SU-DHL-6 (cell line): ENCODE data around the gene CAMK2D.

Experiments
- H2AFZ ChIP-seq: fragments of 200-600 bp; sonication (generic); 2 replicates; pipeline ENCODE4 v1.6.1; 2014; ENCODE audit warnings: low read depth, mild to moderate bottlenecking, moderate library complexity, mixed read lengths, antibody characterized with exemption, low read length; ENCODE audit not compliant: severe bottlenecking
- H3F3A ChIP-seq: fragments of 200-600 bp; shearing (Covaris generic); 2 replicates; pipeline ENCODE4 v1.6.0; 2016; ENCODE audit warnings: antibody characterized with exemption, mild to moderate bottlenecking; ENCODE audit not compliant: insufficient read depth
- H3K27ac ChIP-seq: fragments of 200-600 bp; sonication (generic); 2 replicates; pipeline ENCODE4 v1.5.1; 2016; ENCODE audit warnings: low read depth, mild to moderate bottlenecking, low read length, moderate library complexity, mixed read lengths
- H3K27me3 ChIP-seq: fragments of 200-600 bp; sonication (generic), shearing (Covaris generic); 2 replicates; pipeline ENCODE4 v1.6.0; 2014; ENCODE audit warnings: mild to moderate bottlenecking, low read length
- H3K36me3 ChIP-seq: fragments of 200-600 bp; sonication (generic); 2 replicates; pipeline ENCODE4 v1.6.1; 2014; ENCODE audit warnings: mild to moderate bottlenecking, low read length, mixed read lengths
- H3K4me2 ChIP-seq: fragments of 300-600, 200-600 bp; shearing (Covaris generic), sonication (generic); 2 replicates; pipeline ENCODE4 v1.6.0; 2014; ENCODE audit warnings: low read length, low read depth, mild to moderate bottlenecking; ENCODE audit not compliant: poor library complexity, severe bottlenecking
- H3K4me3 ChIP-seq: fragments of 200-600 bp; sonication (generic); 2 replicates; pipeline ENCODE4 v1.5.1; 2014; ENCODE audit warnings: antibody characterized with exemption, low read length, mild to moderate bottlenecking, mixed read lengths; ENCODE audit not compliant: insufficient read depth, poor library complexity, severe bottlenecking
- H3K79me2 ChIP-seq: fragments of 200-600 bp; sonication (generic); 2 replicates; pipeline ENCODE4 v1.6.1; 2014; ENCODE audit warnings: mild to moderate bottlenecking, low read length, moderate library complexity; ENCODE audit not compliant: insufficient read depth
- H3K9ac ChIP-seq: fragments of 200-600 bp; sonication (generic); 2 replicates; pipeline ENCODE4 v1.7.0; 2014; ENCODE audit warnings: mild to moderate bottlenecking, low read length
- H3K9me2 ChIP-seq: fragments of 200-600 bp; sonication (generic); replicated peaks from 2 replicates; pipeline ENCODE4 v1.6.1; 2014; ENCODE audit warnings: low read length; ENCODE audit not compliant: insufficient read depth
- H3K9me3 ChIP-seq: fragments of 200-600 bp; sonication (generic); 2 replicates; pipeline ENCODE4 v1.6.1; 2014; ENCODE audit warnings: low read length, mixed read lengths; ENCODE audit not compliant: insufficient read depth
- H4K20me1 ChIP-seq: fragments of 200-600 bp; sonication (generic); 2 replicates; pipeline ENCODE4 v1.6.1; 2014; ENCODE audit warnings: low read depth, mild to moderate bottlenecking, antibody characterized with exemption, low read length, moderate library complexity, mixed read lengths
- CTCF ChIP-seq: fragments of 200-600 bp; sonication (generic); IDR thresholded peaks from one replicate; pipeline ENCODE4 v1.5.1; 2017; ENCODE audit warnings: antibody characterized with exemption, mild to moderate bottlenecking, low read length, moderate library complexity; ENCODE audit not compliant: insufficient read depth, poor library complexity, severe bottlenecking
- EZH2phosphoT487 ChIP-seq: fragments of 200-600 bp; sonication (generic), shearing (Covaris generic); conservative IDR thresholded peaks from 2 replicates; pipeline ENCODE4 v1.6.1; 2018; ENCODE audit warnings: mild to moderate bottlenecking, antibody characterized with exemption, low read length, moderate library complexity, mixed read lengths

Gene CAMK2D

GRCh38 chr4:113673450-113673849 lies 88.1 kb downstream of the CAMK2D start:
- TF ChIP-seq EZH2phosphoT487 (no peak), CTCF (no peak)
- no peaks in the 10 kb centered on the region for H3K9me3 ChIP-seq
- H3K79me2 ChIP-seq: no peaks in the 10 kb centered on the region

GRCh38 chr4:113666386-113667114 lies 95.0 kb downstream of the CAMK2D start:
- Histone ChIP-seq H3K9me3 (no peaks in the 10 kb centered on the region), H3K36me3 (no peaks in the 10 kb centered on the region), H3K9ac (no peak overlapping the region), H4K20me1 (no peaks in the 10 kb centered on the region), H3K4me2 (no peak overlapping the region), H3K27ac (no peak overlapping the region), H3K9me2 (no peaks in the 10 kb centered on the region), H3K4me3 (no peak overlapping the region), H3F3A (no peaks in the 10 kb centered on the region), H3K79me2 (no peaks in the 10 kb centered on the region), H2AFZ (no peak overlapping the region), H3K27me3 (no peaks in the 10 kb centered on the region)
- no peak for TF ChIP-seq EZH2phosphoT487
- no peak for TF ChIP-seq CTCF

More at GRCh38 chr4:113673450-113673849, 88.1 kb downstream of the CAMK2D start:
- H4K20me1 ChIP-seq: no peaks in the 10 kb centered on the region
- H2AFZ ChIP-seq: no peak overlapping the region
- no peaks in the 10 kb centered on the region for H3K27me3 ChIP-seq
- H3F3A ChIP-seq: no peaks in the 10 kb centered on the region
- H3K9me2 ChIP-seq: no peaks in the 10 kb centered on the region
- H3K9ac ChIP-seq: no peak overlapping the region
- H3K36me3 ChIP-seq: no peaks in the 10 kb centered on the region
- H3K4me2 ChIP-seq: no peak overlapping the region
- no peak overlapping the region for H3K27ac ChIP-seq
- no peak overlapping the region for H3K4me3 ChIP-seq

GRCh38 chr4:113665036-113665435 lies 96.5 kb downstream of the CAMK2D start:
- TF ChIP-seq EZH2phosphoT487 (no peak), CTCF (no peak)
- Histone ChIP-seq H3K9ac (no peak overlapping the region), H3K36me3 (no peaks in the 10 kb centered on the region), H2AFZ (no peak overlapping the region), H3K4me3 (no peak overlapping the region), H3K79me2 (no peaks in the 10 kb centered on the region), H3K9me2 (no peaks in the 10 kb centered on the region), H4K20me1 (no peaks in the 10 kb centered on the region), H3F3A (no peaks in the 10 kb centered on the region), H3K9me3 (no peaks in the 10 kb centered on the region), H3K27ac (no peak overlapping the region), H3K4me2 (no peak overlapping the region), H3K27me3 (no peaks in the 10 kb centered on the region)
